HG03460 (cell line): ENCODE measurements around the gene RENBP.

ENCODE experiments used
- ATAC-seq: cut with Tn5 transposase; IDR thresholded peaks from one replicate; pipeline ENCODE4 v1.9.1; 2021; ENCODE audit not compliant: unreplicated experiment

The RENBP gene

DNA sequence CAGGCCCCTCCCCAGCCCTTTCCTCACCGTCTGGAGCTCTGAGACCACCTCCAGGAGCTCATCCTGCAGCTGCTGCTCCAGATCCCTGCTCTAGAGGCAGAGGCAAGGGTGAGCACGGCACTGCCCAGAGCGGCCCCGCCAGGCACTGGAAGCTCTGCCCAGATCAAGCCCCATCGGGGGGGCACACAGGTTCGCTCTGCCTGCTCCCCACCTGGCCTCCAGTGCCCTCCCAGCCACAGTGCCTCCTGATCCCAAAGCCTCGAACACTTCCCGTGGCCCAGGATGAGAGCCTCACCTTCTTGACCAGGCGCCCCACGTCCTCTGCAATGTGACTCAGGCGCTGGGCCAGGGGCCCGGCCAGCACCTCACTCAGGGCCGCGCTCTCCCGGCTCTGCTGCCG lies 23.4 kb downstream of the RENBP start:
- no peak for ATAC-seq

DNA sequence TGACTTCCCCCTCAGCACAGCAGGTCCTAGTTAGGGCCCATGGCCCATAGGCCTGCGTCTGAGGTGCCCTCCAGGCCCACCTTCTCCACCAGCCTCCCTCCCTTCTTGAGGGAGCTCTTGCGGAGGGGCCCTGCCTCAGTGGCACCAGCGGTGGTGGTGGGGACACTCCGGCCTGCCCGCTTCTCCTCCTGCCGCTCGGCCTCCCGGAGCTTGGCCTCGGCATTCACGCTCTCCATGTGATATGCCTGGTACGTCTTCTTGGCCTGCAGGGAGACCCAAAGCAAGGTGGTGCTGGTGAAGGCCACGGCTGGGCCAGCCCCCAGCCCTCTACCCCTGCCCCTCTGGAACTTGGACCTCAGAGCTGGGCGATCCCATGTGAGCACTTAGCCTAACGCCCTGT lies 23.9 kb downstream of the RENBP start:
- ATAC-seq = no peak

DNA sequence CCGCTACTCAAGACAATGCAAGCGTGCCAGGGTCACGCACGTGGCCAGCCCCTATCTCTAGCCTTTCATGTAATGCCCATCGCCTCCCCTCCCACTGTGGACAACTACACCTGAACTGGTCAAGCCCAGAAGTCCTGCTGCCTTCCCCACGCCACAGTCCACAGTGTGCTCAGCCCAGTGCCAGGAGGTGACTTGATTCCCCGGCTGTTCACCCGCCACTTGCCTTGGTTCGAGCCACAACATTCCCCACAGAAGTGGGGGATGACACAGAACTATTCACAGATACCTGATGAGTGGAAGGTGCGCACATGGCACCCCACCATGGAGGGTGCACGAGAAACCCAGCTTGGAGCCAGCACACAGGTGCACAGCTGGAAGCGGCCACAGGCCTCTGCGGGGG lies 25.2 kb downstream of the RENBP start:
- no peak for ATAC-seq

DNA sequence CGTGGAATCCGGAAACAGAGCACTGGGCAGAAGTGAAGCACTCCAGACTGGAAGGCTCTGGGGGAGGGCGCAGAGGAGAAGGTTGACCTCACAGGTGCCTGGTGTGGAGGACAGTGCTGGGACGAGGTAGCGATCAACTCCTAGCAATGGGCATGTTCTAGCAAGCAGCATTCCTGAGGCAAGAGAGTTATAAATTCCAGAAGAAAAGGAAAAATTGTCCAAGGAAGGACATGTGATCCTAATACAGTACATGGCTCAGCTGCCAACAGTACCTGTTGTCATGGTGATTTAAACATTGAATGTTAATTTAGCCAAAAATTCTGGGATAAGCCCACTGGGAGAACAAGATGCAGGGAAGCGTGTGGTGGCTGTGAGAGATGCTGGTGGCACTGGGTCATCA lies 26.6 kb downstream of the RENBP start:
- ATAC-seq = no peak

DNA sequence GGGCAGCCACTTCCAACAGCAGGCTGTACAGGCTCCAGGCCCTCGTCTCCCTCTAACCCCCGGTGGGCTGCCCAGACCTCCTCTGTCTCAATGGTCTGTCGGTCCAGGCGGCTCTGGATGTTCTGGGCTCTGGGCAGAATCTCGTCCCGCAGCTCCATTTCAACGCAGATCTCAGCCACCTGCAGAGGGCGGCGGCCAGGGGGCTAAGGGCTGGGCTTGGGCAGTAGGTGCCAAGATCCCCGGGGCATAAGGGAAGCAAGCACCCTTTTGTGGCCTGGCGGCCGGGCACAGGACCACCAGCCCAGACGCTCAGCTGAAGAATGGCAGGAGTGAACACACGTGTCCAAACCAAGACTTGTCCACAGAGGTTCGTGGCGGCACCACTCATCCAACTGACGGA lies 30.7 kb downstream of the RENBP start:
- ATAC-seq = no peak

DNA sequence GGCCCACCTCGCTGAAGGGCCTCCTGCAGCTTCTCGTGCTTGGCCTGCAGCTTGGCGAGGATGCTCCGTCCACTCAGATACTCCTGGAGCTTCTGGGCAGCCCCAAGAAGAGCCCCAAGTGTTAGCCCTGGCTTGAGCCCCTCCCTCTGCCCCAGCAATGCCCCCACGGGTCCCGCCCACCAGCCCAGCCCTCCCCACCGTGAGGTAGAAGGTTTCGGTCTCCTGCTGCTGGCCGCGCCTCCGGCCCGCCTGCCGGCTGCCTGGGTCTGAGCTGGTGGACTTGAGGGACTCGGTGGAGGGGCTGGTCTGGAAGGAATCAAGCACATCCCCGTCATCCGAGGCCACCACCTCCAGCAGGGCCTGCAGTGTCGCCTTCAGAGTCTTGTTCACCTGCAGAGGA lies 31.2 kb downstream of the RENBP start:
- ATAC-seq = no peak

DNA sequence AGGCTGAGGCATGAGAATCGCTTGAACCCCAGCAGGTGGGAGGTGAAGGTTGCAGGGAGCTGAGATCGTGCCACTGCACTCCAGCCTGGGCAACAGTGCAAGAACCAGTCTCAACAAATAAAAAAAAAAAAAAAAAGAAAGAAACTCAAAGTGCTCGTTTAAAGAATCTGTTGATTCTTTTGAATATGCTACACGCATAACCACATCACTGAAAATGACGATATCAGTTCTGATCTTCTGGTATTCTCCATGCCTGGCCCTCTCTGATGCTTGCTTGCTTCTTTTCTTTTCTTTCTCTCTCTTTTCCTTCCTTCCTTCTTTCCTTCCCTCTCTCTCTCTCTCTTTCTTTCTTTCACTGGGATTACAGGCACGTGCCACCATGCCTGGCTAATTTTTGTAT lies 32.6 kb downstream of the RENBP start:
- no peak for ATAC-seq

DNA sequence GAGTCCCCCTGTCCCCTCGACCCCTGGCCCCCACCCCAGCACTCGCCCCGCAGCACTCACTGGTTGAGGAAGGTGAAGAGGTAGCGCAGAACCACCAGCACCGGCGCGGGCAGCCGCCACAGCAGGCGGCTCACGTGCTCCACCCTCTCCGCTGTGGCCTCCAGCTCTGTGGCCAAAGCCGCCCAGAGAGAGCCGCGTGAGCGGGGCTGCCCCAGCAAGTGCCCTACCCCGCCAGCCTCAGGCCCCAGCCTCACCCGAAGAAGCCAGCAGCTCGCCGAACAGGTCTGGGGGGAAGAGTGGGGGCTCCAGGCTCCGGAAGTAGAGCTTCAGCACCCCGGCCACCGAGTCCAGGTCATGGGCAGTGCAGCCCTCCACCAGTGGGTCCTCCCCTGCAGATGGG lies 34.0 kb downstream of the RENBP start:
- no peak for ATAC-seq

DNA sequence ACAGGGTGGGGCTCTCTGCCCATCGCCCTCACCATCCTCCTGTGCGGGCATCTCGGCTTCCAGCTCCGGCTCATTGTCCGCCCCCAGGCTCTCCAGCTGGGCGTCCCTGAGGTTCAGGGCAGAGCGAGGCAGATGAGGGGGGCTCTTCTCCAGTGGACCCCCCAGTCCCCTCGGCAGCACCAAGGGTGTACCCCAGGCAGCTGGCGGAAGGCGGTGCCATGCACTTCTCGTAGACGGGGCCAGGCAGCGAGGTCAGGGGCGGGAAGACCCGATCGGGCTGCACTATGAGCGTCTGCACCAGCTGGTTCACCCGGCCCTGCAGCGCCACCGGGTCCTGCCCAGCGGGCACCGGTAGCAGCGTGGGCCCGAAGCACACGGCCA lies 34.5 kb downstream of the RENBP start:
- no peak for ATAC-seq

DNA sequence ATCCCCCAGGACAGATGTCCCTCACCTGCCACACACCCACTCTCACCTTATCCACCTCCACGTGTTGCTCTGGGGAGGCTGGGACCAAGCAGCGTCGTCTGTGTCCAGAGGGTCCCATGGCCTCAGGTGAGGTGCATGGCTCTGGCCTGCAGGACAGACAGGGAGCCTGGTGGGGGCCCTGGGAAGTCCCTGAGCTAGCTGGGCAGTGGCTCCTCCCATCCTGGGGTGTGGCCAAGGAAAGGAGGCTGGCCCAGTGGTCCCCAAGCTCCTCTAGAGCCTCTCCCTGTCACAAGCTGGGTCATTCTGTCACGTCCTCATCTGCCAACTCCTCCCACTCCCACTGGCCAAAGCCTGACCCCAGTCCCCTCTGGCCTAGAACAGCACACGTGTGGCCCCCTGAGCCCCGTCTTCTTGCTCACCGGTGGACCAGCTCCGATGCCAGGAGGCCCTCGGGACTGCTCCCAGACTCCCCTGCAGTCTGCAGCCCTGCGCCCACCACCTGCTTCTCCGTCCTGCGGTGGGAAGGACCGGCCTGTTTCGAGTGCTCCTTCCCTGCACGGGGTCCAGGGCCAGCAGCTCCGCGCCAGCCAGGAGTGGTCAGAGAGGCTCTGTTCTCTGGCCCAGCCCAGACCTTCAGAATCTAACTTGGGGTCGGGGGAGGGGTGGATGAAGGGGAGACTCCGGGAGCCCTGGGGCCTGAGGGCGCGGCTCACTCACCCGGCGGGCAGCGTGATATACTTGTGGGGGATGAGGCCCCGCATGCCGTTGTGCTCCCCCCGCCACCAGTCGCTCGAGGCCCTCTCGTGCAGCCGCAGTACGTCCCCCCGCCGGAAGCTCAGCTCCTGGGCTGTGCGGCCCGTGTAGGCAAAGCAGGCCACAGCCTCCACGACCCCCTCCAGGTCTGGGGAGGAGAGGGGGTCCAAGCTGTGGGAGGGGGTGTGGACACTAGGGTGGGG lies 35.1 kb downstream of the RENBP start:
- ATAC-seq = no peak

DNA sequence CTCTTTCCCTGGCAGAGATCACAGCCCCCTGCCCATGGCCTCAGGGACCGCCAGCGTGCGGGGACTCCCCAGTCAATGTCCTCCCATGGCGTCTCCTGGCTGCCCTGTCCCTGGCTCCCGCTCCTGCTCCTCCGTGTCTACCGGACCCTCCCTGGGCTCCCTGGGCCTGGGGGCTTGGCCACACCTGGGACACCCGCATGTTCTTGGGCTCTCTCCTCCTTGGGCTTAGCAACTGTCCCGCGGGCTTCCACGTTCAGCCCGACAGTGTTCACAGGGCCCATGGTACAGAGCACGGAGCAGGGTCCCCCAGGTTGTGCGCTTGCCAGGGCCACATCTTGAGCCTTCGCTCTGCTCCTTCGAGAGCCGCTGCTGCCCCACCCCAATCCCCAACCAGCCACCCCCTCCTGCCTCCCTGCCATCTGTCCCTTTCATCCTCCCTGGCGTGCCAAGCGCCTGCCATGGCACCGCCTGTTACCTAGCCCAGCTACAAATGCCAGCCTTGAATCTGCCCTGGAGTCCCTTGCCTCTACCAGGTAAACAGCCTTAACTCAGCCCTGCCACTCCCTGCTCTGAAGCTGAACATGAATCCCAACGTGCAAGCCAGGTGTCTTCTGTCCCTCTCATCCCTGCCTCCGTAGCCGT lies 36.1 kb downstream of the RENBP start:
- ATAC-seq = no peak

DNA sequence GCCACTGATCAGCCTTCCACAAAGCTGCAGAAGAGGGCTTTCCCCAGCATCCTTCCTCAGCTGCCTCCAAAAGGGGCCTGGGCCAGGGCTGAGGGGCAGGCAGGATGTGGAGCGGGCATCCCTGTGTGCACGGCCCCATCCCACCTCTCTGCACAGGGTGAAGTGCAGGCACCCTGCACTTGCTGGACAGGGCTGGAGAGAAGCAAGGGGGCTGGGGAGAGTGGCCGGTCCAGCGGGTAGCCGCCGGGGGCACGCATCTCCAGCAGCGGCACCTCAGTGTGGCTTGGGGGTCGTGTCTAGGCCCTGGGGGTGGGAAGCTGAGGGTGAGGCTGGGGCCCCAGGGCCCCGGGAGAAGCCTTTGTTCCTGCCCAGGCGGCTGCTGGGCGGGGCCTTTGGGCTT lies 37.0 kb downstream of the RENBP start:
- ATAC-seq = no peak

DNA sequence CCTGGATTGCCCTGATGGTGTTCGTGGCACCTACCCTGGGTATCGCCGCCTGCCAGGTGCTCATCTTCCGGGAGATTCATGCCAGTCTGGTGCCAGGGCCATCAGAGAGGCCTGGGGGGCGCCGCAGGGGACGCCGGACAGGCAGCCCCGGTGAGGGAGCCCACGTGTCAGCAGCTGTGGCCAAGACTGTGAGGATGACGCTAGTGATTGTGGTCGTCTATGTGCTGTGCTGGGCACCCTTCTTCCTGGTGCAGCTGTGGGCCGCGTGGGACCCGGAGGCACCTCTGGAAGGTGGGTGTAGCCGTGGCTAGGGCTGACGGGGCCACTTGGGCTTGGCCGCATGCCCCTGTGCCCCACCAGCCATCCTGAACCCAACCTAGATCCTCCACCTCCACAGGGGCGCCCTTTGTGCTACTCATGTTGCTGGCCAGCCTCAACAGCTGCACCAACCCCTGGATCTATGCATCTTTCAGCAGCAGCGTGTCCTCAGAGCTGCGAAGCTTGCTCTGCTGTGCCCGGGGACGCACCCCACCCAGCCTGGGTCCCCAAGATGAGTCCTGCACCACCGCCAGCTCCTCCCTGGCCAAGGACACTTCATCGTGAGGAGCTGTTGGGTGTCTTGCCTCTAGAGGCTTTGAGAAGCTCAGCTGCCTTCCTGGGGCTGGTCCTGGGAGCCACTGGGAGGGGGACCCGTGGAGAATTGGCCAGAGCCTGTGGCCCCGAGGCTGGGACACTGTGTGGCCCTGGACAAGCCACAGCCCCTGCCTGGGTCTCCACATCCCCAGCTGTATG lies 38.1 kb downstream of the RENBP start:
- ATAC-seq = no peak

DNA sequence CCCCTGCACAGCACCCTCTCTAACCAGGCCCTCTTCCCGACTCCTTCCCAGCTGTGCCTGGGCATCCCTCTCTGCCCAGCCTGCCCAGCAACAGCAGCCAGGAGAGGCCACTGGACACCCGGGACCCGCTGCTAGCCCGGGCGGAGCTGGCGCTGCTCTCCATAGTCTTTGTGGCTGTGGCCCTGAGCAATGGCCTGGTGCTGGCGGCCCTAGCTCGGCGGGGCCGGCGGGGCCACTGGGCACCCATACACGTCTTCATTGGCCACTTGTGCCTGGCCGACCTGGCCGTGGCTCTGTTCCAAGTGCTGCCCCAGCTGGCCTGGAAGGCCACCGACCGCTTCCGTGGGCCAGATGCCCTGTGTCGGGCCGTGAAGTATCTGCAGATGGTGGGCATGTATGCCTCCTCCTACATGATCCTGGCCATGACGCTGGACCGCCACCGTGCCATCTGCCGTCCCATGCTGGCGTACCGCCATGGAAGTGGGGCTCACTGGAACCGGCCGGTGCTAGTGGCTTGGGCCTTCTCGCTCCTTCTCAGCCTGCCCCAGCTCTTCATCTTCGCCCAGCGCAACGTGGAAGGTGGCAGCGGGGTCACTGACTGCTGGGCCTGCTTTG lies 38.9 kb downstream of the RENBP start:
- ATAC-seq = no peak

DNA sequence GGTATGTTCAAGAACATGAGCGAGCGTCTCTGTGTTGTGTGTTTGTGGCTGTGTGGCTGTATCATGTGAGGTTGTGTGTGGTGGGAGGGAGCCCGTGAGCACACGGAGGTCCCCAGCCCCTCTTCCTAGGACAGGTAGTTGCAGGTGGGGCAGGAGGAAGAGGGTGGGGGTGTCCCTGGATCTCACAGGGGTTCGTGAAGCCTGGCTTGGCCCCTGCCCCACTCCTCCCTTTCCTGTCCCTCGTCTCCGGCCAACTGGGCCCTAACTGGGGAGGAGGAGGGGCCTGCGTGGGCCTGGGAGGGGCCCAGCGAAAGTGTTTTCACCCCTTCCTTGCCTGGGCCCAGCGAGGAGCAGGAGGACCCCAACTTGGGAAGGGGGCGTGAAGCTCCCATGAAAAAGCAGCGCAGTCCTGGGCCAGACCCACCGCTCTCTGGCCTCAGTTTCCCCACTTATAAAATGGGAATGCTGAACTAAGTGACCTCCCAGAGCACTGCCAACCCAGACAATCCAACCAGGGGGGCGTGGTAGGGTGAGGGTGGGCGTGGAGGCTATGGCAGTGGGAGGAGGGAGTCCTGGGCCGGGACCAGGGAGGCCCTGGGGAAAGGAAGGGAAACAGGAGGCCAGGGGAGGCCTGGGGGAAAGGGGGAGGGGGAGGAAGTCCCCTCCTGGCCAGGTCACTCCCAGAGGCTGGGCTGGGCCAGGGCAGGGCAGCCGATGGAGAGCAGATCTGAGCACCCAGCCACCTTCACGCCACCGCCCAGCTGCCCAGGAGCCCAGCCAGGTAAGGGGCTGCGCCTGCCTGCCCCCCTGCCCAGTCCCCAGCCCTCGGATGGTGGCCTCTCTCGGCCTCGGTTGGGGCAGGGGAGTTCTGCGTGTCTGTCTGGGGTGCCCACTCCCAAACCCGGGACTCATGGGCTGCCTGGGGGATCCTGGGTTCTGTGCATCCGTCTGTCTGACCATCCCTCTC lies 40.2 kb downstream of the RENBP start, which contains the start of gene AVPR2:
Gene AVPR2, plus strand, starts transcription at position 683 of the 967 bp plus-strand sequence. CDS start 473 bp downstream, outside the sequence.
- no peak for ATAC-seq

DNA sequence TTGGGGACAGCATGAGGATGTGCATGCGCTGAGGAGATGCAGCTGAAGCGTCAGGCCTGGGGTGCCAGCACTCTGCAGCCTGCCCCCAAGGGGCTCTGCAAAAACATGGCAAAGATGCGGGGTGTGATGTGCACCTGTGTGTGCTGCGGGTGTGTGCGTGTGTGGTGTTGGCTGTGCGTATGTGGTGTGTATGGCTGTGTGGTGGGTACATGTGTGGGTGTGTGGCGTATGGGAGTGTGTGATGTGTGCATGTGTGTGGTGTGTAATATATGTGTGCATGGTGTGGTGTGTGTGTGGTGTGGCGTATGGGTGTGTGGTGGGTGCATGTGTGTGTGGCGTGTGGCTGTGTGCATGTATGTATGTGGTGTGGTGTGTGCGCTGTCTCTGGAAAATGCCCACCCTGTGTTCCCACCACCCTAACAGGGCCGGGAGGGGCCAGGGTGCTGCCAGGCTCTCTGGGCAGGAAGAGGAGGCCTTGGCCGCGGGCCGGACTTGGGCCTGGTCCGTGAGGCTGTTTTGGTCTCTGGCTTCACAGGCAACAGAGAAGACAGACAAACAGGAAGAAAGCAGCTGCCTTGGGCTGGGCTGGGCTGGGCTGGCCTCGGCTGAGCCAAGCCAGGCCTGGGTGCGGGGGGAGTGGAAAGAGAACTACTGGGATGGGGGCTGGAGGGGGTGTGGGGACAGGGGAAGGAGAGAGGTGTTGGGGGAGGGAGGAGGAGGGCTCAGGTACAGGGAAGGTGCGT lies 41.0 kb downstream of the RENBP start:
- no peak for ATAC-seq

DNA sequence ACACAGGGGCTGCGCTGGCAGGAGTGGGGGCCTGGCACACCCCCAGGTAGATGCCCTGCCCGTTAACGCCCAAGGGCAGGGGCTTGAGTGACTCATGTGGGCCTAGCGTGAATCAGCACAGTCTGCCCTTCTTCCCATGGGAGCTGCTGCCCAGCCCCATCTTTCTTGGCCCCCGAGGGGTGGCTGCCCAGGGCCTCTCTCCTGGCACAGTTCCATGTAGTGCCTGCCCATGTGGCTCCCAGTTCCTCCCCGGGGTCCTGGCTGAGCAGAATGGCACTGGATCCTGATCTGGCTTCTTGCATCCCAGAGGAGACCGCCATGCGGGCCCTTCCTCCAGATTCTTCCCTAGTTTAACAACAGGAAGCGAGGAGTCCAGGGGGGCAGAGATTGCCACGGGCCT lies 42.1 kb downstream of the RENBP start:
- ATAC-seq = no peak

DNA sequence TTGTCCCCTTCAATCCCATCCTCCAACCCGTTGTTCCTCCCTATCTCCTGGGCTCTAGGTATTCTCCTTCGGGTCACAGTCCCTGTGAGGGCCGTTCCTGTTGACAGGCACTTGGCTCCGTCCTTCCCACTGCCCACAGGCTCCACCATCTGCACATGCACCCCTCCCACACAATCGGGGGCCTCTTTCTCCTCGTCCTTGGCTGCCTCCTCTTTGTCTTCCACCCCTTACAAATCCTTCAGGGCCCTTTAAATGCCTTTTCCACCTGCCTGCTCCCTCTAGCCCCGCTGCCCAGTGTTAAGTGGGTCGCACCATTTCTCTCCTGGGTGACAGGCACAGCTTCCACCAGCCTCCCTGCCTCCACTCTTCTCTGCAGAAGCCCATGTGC lies 42.7 kb downstream of the RENBP start:
- no peak for ATAC-seq
